Mesenchymal stem cell (in vitro differentiated cells and primary cell): Measurements from ENCODE around the gene ZNF324.

Experiments used
- DNase-seq: peaks from one replicate; pipeline ENCODE4 v3.0.0-alpha.2; 2013
- H2AFZ ChIP-seq: one replicate; pipeline ENCODE4 v1.6.1; 2013; ENCODE audit warnings: low read depth, mild to moderate bottlenecking, control low read depth, inconsistent platforms, low read length, moderate library complexity
- H2AK5ac ChIP-seq: 2 replicates; pipeline ENCODE4 v1.6.1; 2013; ENCODE audit warnings: low read length, moderate library complexity, mild to moderate bottlenecking, inconsistent platforms; ENCODE audit not compliant: severe bottlenecking
- H2BK120ac ChIP-seq: one replicate; pipeline ENCODE4 v1.6.1; 2013; ENCODE audit warnings: low read depth, mild to moderate bottlenecking, inconsistent platforms, low read length, moderate library complexity
- H2BK12ac ChIP-seq, 2 experiments: one replicate each; pipeline ENCODE4 v1.6.1; 2013; ENCODE audit warnings: inconsistent platforms in 2 of 2, low read length in 2 of 2, mild to moderate bottlenecking in 2 of 2, moderate library complexity in 2 of 2, control low read depth in 1 of 2
- H2BK15ac ChIP-seq: one replicate; pipeline ENCODE4 v1.6.1; 2013; ENCODE audit warnings: mild to moderate bottlenecking, low read depth, inconsistent platforms; ENCODE audit not compliant: poor library complexity, severe bottlenecking
- H2BK5ac ChIP-seq: 2 replicates; pipeline ENCODE4 v1.6.1; 2013; ENCODE audit warnings: low read depth, mild to moderate bottlenecking, low read length, control low read depth, inconsistent platforms; ENCODE audit not compliant: poor library complexity, severe bottlenecking
- H3K14ac ChIP-seq, 2 experiments: one replicate each; pipeline ENCODE4 v1.6.1; 2013; ENCODE audit warnings: inconsistent platforms in 2 of 2, low read length in 2 of 2, control low read depth in 1 of 2, mild to moderate bottlenecking in 1 of 2, moderate library complexity in 1 of 2
- H3K18ac ChIP-seq, 2 experiments: one replicate each; pipeline ENCODE4 v1.6.1; 2013; ENCODE audit warnings: inconsistent platforms in 2 of 2, low read length in 2 of 2, control low read depth in 1 of 2, low read depth in 1 of 2, mild to moderate bottlenecking in 1 of 2
- H3K23ac ChIP-seq, 2 experiments: one replicate each; pipeline ENCODE4 v1.6.1; 2013; ENCODE audit warnings: inconsistent platforms in 2 of 2, low read length in 2 of 2, mild to moderate bottlenecking in 2 of 2, moderate library complexity in 2 of 2, control low read depth in 1 of 2
- H3K27ac ChIP-seq: 2 replicates; pipeline ENCODE4 v1.5.1; 2013; ENCODE audit warnings: mild to moderate bottlenecking, moderate library complexity, low read length, control low read depth, inconsistent platforms; ENCODE audit not compliant: poor library complexity, severe bottlenecking
- H3K27me3 ChIP-seq, 2 experiments: 2 replicates each; pipeline versions ENCODE4 v1.6.1 to v1.7.0; 2013; ENCODE audit warnings: low read length in 2 of 2, mild to moderate bottlenecking in 2 of 2, moderate library complexity in 2 of 2, control low read depth in 1 of 2, inconsistent platforms in 1 of 2; ENCODE audit not compliant: control insufficient read depth in 1 of 2, insufficient read depth in 1 of 2
- H3K36me3 ChIP-seq, 2 experiments: 2 replicates each; pipeline versions ENCODE4 v1.6.1 to v1.7.0; 2013; ENCODE audit warnings: low read length in 2 of 2, control low read depth in 1 of 2, inconsistent platforms in 1 of 2, low read depth in 1 of 2, mild to moderate bottlenecking in 1 of 2; ENCODE audit not compliant: insufficient read depth in 2 of 2, control insufficient read depth in 1 of 2
- H3K4ac ChIP-seq, 2 experiments: one replicate each; pipeline ENCODE4 v1.6.1; 2013; ENCODE audit warnings: inconsistent platforms in 2 of 2, low read length in 2 of 2, mild to moderate bottlenecking in 2 of 2, moderate library complexity in 2 of 2, control low read depth in 1 of 2, low read depth in 1 of 2
- H3K4me1 ChIP-seq: 2 replicates; pipeline ENCODE4 v1.6.1; 2013; ENCODE audit warnings: low read depth, low read length, control low read depth; ENCODE audit not compliant: control insufficient read depth, insufficient read depth
- H3K4me2 ChIP-seq: 2 replicates; pipeline ENCODE4 v1.6.1; 2013; ENCODE audit warnings: low read length, mild to moderate bottlenecking, inconsistent platforms; ENCODE audit not compliant: poor library complexity, severe bottlenecking
- H3K4me3 ChIP-seq, 2 experiments: 2 replicates each; pipeline versions ENCODE4 v1.5.1 to v1.7.0; 2013; ENCODE audit warnings: low read length in 2 of 2, mild to moderate bottlenecking in 2 of 2, control low read depth in 1 of 2, low read depth in 1 of 2; ENCODE audit not compliant: insufficient read depth in 1 of 2
- H3K79me1 ChIP-seq: replicated peaks from 2 replicates; pipeline ENCODE4 v1.6.1; 2013; ENCODE audit warnings: mild to moderate bottlenecking, control low read depth, low read length, inconsistent platforms; ENCODE audit not compliant: poor library complexity, severe bottlenecking
- H3K9ac ChIP-seq: 2 replicates; pipeline ENCODE4 v1.7.0; 2013; ENCODE audit warnings: mild to moderate bottlenecking, low read length, moderate library complexity
- H3K9me3 ChIP-seq: 2 replicates; pipeline ENCODE4 v1.7.0; 2013; ENCODE audit warnings: mild to moderate bottlenecking, low read length; ENCODE audit not compliant: control insufficient read depth
- H4K8ac ChIP-seq: one replicate; pipeline ENCODE4 v1.6.1; 2013; ENCODE audit warnings: inconsistent platforms, mild to moderate bottlenecking, low read length, moderate library complexity
- H4K91ac ChIP-seq: one replicate; pipeline ENCODE4 v1.6.1; 2013; ENCODE audit warnings: mild to moderate bottlenecking, low read length, inconsistent platforms
- WGBS: methylation state at CpG from one replicate; pipeline ENCODE4 v1.1.7; 2013; ENCODE audit warnings: mixed read lengths; 5-methylcytosine and 5-hydroxymethylcytosine counted together

The ZNF324 gene

GRCh38 chr19:58475714-58476497 lies 9.0 kb downstream of the ZNF324 start, which contains the start of gene ZNF446:
ZNF446 (plus strand) TSS chr19:58476352; CDS start chr19:58477219, 867 bp downstream.
- Histone ChIP-seq H2BK15ac (peak within 1 kb of the TSS; percentile 50), H3K27ac (peak within 1 kb of the TSS; percentile 93), H2BK120ac (peak within 1 kb of the TSS; percentile 59), H3K4me1 (peaks cover 30% of the 10 kb centered on the region), H4K8ac (peak within 1 kb of the TSS; percentile 99), H3K14ac (peak within 1 kb of the TSS in 1 of 2 experiments; percentile 76), H3K79me1 (peaks cover 25% of the 10 kb centered on the region), H2AFZ (peak within 1 kb of the TSS; percentile 70), H4K91ac (peak within 1 kb of the TSS; percentile 81), H3K4me3 (peak within 1 kb of the TSS; percentile 60 to 91), H3K4me2 (peak within 1 kb of the TSS; percentile 83), H3K18ac (peak within 1 kb of the TSS; percentile 44 to 96), H2BK12ac (peak within 1 kb of the TSS; percentile 82 to 91), H3K9me3 (no peaks in the 10 kb centered on the region), H3K27me3 (no peaks in the 10 kb centered on the region), H3K9ac (peak within 1 kb of the TSS; percentile 97), H3K4ac (peak within 1 kb of the TSS; percentile 58 to 94), H3K23ac (no peak within 1 kb of the TSS), H3K36me3 (peaks cover 49 to 60% of the 10 kb centered on the region in 2 experiments), H2AK5ac (peak within 1 kb of the TSS; percentile 69), H2BK5ac (peak within 1 kb of the TSS; percentile 36)
- under 1% methylated on average over 58 of the region's 64 CpGs for whole genome bisulfite sequencing
- peak; percentile 98 for DNase-seq

DNA sequence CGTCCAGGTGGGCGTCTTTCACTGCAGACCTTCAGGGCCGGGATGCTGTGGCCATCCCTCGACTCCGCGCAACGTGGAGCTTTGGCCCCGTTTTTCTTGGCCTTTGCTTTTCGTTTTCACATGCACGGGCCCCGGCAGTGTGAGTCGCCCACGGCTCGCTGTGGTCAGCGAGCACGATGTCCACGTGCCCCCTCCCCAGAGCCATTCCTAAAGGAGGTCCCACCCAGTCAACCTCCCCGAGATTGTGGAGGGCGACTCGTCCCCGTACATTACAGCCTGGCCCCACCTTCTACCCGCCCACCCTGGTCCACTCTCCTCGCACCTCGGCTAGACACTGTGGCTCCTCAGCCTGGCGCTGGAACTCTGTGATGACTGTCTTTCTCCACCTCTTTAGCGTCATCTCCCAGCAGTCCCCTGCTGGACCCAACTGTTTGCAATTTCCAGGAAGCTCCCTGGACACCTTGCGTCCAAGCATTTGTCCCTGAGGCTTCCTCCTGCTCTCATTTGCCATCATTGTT lies 9.7 kb downstream of the ZNF324 start:
- H3K79me1 ChIP-seq, result peaks cover 26% of the 10 kb centered on the region
- peak overlapping the region; percentile 93 for H3K27ac ChIP-seq
- H4K8ac ChIP-seq, result peak overlapping the region; percentile 99
- H2BK120ac ChIP-seq, result peak overlapping the region; percentile 59
- peak overlapping the region; percentile 81 for H4K91ac ChIP-seq
- peaks cover 54 to 61% of the 10 kb centered on the region in 2 experiments for H3K36me3 ChIP-seq
- no peaks in the 10 kb centered on the region for H3K27me3 ChIP-seq
- peak overlapping the region; percentile 60 to 91 for H3K4me3 ChIP-seq
- H2BK12ac ChIP-seq, result peak overlapping the region in 1 of 2 experiments; percentile 30
- peak; percentile 74 for DNase-seq
- H2AK5ac ChIP-seq, result peak overlapping the region; percentile 69
- H3K9me3 ChIP-seq, result no peaks in the 10 kb centered on the region
- H3K18ac ChIP-seq, result peak overlapping the region; percentile 44 to 96
- H2BK15ac ChIP-seq, result peak overlapping the region; percentile 20
- no peak overlapping the region for H2AFZ ChIP-seq
- peak overlapping the region in 1 of 2 experiments; percentile 76 for H3K14ac ChIP-seq
- H3K4me2 ChIP-seq, result peak overlapping the region; percentile 83
- peak overlapping the region; percentile 51 to 94 for H3K4ac ChIP-seq
- WGBS, result 6% methylated on average over 27 of the region's 27 CpGs
- H2BK5ac ChIP-seq, result no peak overlapping the region
- H3K4me1 ChIP-seq, result peaks cover 30% of the 10 kb centered on the region
- no peak overlapping the region for H3K23ac ChIP-seq
- peak overlapping the region; percentile 97 for H3K9ac ChIP-seq

DNA sequence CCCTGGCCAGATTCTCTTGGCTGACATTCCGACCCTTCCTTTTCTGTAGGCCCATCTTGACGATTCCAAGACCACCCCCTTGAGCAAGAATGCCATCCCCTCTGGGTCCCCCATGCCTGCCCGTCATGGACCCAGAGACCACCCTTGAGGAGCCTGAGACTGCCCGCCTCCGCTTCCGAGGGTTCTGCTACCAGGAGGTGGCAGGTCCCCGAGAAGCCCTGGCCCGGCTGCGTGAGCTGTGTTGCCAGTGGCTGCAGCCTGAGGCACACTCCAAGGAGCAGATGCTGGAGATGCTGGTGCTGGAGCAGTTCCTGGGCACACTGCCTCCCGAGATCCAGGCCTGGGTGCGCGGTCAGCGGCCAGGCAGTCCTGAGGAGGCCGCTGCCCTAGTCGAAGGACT lies 10.2 kb downstream of the ZNF324 start:
- peaks cover 22% of the 10 kb centered on the region for H3K79me1 ChIP-seq
- no peaks in the 10 kb centered on the region for H3K9me3 ChIP-seq
- H2AK5ac ChIP-seq, result peak overlapping the region; percentile 43
- H3K4me1 ChIP-seq, result peaks cover 30% of the 10 kb centered on the region
- no peak overlapping the region for H3K27ac ChIP-seq
- peak overlapping the region in 1 of 2 experiments; percentile 80 for H3K18ac ChIP-seq
- H3K4ac ChIP-seq, result peak overlapping the region in 1 of 2 experiments; percentile 58
- H3K4me2 ChIP-seq, result no peak overlapping the region
- no peak overlapping the region for H3K14ac ChIP-seq
- H2BK12ac ChIP-seq, result peak overlapping the region; percentile 6 to 30
- no peaks in the 10 kb centered on the region for H3K27me3 ChIP-seq
- H2BK5ac ChIP-seq, result no peak overlapping the region
- peak overlapping the region; percentile 97 for H3K9ac ChIP-seq
- 95% methylated on average over 15 of the region's 15 CpGs for WGBS
- peak overlapping the region in 1 of 2 experiments; percentile 91 for H3K4me3 ChIP-seq
- DNase-seq, result no peak
- peak overlapping the region; percentile 99 for H4K8ac ChIP-seq
- H2BK120ac ChIP-seq, result no peak overlapping the region
- no peak overlapping the region for H2BK15ac ChIP-seq
- H2AFZ ChIP-seq, result no peak overlapping the region
- no peak overlapping the region for H3K23ac ChIP-seq
- H3K36me3 ChIP-seq, result peaks cover 48 to 56% of the 10 kb centered on the region in 2 experiments
- H4K91ac ChIP-seq, result peak overlapping the region; percentile 4

DNA sequence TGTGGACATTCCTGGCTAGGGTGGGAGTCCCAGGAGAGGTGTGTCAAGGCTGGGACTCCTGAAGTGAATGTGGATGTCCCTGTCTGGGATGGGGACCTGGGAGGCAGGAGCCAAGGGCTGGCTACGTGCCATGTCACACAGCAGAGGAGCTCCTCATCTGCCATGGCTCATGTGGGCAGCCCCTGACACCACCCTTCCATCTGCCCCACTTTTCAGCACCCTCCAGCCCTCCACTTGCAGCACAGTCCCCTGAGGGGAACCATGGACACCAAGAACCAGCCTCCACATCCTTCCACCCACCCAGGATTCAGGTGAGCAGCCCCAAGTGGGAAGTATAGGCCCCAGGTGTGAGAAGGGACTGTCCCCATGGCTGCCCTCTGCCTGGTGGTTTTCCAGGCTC lies 11.0 kb downstream of the ZNF324 start:
- Histone ChIP-seq H3K4me1 (peaks cover 30% of the 10 kb centered on the region), H3K9ac (no peak overlapping the region), H3K9me3 (no peaks in the 10 kb centered on the region), H2AK5ac (no peak overlapping the region), H3K27me3 (no peaks in the 10 kb centered on the region), H3K4me3 (no peak overlapping the region), H3K23ac (no peak overlapping the region), H3K14ac (no peak overlapping the region), H3K27ac (no peak overlapping the region), H3K4ac (no peak overlapping the region), H3K4me2 (no peak overlapping the region), H2BK12ac (no peak overlapping the region), H2BK5ac (no peak overlapping the region), H3K36me3 (peaks cover 45 to 54% of the 10 kb centered on the region in 2 experiments), H2AFZ (no peak overlapping the region), H2BK120ac (no peak overlapping the region), H3K18ac (no peak overlapping the region), H4K8ac (no peak overlapping the region), H2BK15ac (no peak overlapping the region), H3K79me1 (peaks cover 19% of the 10 kb centered on the region), H4K91ac (no peak overlapping the region)
- DNase-seq, result no peak
- 100% methylated on average over 1 of the region's 1 CpG for WGBS
